HG02852 (cell line): ENCODE results near the gene KDF1.
"Not testable (repeated sequence)": the region's sequence is repeated elsewhere in the genome, so short reads cannot be mapped to it uniquely, and the experiment has no call there.

Experiments used
- ATAC-seq: cut with Tn5 transposase; IDR thresholded peaks from one replicate; pipeline ENCODE4 v1.9.1; 2021; ENCODE audit warnings: mild to moderate bottlenecking, moderate library complexity; ENCODE audit not compliant: unreplicated experiment

KDF1 gene

DNA sequence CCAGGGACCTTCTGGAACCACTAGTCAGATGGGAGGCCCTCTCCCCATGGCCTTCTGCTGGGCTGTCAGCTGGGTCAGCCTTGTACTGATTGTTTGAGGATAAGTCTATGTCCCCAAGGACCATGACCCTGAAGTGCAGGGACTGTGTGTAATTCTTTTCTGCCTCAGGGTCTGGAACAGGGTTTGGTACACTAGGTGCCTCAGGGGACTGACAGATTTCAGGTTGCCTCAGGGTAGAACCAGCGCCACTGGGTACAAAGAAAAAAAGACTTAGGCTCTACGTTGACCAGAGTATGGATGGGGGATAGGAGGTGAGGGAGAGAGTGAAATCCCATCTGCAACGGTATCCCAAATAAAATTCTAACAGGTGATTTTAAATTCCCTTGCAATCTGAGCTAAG lies 3.0 kb downstream of the KDF1 start:
- no peak for ATAC-seq

DNA sequence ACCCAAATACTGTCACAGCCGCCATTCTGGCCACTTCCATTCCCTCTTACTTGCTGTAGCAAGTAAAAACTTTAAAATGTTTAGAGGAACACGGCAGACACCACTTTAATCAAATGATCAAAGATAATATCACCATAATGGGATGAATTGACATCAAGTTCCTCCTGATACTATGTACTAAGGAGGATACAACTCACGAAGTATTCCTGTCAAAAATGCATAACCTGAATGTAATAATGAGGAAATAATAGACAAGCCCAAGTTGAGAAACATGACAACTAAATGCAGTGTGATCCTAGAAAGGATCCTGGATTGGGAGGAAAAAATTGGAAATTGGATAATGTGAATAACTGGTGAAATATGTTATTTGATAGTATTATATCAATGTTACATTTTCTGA lies 3.9 kb downstream of the KDF1 start:
- ATAC-seq, result no peak

DNA sequence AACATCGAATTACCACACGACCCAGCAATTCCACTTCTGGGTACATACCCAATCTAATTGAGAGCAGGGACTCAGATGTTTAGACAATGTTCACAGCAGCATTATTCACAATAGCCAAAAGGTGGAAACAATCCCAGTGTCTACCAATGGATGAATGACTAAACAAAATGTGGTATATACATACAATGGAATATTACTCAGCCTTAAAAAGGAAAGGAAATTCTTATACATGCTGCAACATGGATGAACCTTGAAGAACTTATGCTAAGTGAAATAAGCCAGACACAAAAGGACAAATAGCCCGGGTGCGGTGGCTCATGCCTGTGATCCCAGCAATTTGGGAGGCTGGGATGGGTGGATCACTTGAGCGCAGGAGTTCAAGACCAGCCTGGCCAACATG lies 6.9 kb downstream of the KDF1 start:
- ATAC-seq, result no peak

DNA sequence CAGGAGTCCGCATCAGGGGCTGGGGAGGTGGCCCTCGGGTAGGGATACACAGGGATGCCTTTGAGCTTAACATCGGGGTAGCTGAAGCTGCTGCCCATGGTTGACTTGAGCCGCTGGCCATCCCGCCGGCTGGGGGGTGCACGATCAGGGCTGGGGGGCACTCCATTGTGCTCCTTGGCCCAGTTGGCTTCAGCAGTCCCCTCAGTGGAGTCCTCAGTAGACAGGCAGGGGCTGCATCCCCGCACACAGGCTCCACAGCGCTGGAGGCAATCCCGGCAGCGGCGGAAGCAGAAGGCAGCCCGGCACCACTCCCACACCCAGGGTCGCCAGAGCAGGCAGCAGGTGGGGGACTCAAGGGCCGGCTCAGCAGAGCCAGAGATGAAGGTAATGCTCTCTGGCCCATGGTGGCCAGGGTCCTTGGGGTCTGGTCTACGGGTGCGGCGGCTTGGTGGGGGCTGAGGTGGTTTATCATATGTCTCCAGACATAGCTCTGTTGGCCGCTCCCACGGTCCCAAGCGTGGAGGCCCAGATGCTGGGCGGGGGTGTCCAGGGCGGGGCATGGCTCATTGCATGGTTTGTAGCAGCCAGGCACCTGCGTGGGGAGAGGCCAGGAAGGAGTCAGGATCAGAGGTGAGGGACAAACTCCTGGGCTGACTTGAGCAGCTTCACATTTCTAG lies 8.3 kb downstream of the KDF1 start:
- ATAC-seq, result no peak

DNA sequence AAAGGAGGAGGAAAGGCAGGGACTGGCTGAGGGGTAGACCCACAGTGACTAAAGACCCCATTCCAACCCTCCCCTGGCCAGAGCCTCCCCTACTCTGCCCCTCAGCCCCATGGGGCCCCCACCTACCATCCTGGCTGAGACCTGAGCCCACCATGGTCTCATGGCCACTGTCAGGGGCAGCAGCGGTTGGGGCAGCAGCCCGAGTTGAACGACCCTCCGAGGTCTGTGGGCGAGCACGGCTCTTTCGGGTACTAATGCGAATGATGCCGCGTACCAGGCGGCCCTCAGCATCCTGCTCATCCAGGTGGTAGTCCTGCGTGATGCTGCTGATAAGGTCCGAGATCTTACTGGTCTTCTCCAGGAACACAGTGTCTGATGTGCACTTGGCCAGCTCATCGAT lies 9.1 kb downstream of the KDF1 start:
- no peak for ATAC-seq

DNA sequence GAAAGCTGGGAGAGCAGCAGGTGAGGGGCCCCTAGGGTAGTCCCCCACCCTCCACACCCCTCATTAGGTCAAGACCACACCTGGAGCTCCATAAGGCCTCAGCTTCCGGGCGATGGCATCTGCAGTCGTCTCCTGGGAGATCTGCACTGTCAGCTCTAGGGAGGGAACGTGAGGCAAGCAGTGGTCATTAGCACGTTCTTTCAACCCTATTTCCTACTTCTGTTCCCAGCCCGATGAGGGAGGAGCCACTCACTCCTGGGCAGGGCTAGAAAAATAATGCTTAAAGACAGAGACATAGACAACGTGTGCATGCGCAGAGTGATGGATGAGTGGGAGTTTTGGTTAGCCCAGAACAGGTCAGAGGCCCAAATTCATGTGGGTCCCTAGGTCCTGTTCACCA lies 9.7 kb downstream of the KDF1 start:
- no peak for ATAC-seq

DNA sequence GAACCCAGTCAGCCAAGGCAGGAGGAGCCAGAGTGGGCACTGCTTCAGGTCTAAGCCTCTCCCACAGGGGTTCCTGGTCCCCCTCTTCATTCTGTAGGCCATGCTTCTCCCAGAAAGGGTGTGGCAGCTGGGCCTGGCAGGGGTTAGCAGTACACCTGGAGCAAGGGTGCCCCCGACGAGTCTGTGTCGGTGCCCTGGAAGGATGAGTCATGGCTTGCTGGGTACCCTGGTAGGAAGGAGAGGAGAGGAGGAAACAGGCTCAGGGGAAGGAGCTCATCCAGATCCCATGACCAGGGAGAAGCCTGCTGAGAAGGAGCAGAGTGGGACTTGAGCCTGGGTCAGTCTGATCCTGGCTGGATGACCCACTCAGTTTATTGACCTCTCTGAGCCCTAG lies 10.3 kb downstream of the KDF1 start:
- no peak for ATAC-seq

DNA sequence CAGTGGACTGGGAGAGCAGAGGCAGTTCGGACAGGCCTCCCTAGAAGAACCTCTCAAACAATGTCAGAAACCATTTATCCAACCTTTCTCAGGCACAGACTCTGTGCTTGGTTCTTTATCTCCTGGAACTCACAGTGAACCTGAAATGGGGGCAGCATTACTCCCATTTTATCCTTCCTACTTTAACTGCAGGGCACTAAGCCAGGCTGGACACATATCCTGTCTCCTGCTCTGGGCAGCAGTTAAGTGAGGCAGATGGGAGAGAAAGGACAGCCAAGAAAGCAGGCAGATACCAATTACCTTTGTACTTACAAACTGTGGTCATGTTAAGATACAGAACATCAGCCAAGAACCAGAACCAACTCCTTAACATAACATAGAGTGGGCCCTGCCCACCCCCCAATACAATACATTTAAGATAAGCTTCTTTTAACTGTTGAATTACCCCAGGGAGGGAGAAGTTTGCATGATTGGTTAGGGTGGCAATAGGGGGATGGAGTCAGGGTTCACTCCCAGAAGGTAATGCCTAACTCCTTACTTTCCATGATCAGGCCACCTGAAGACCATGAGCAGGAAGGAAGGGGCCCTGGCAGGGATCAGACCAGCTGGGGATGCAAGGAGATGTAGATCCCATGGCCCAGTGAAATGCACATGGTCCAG lies 10.9 kb downstream of the KDF1 start:
- ATAC-seq, result no peak

DNA sequence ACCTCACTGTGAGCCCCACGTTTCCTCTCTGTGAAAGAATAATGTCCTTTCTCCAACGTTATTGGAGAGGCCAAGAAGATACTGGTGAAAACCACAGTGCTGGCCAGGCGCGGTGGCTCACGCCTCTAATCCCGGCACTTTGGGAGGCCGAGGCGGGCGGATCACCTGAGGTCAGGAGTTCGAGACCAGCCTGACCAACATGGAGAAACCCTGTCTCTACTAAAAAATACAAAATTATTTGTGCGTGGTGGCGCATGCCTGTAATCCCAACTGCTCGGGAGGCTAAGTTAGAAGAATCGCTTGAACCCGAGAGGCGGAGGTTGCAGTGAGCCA lies 11.6 kb downstream of the KDF1 start:
- not testable (repeated sequence) for ATAC-seq

DNA sequence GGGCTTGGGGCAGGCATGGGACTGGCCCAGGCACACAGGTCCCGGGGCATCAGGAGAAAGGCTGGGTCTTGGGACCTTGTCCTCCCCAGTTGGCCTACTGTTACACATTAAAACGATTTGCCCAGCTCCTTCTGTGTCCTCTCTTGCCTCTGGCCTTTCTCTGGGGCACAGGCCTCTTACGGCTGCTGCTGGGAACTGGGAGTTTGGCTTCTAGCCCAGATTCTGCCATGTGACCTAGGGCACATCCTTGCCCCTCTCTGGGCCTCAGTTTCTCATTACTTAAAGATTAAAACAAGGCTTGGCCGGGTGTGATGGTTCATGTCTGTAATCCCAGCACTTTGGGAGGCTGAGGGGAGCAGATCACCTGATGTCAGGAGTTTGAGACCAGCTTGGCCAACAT lies 14.0 kb downstream of the KDF1 start:
- ATAC-seq, result no peak

DNA sequence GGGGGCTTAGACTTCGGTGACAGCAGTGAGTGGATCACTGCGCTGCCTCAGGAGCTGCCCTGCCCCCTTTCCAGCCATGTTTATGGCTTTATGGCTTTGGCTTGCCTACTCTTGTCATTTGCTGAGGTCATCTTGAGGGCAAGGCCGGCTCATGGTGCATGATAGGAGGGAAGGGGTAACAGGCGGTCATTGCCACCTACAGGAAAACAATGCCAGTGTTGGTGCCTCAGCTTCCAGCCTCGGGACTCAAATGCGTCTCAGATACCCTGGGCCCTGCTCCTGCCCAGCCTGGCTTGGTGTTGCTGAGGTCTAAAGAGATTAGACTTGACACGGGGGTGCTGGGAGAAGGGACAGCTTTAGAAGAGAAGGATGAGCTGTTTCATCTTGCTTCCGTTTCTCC lies 14.5 kb downstream of the KDF1 start:
- ATAC-seq, result no peak

DNA sequence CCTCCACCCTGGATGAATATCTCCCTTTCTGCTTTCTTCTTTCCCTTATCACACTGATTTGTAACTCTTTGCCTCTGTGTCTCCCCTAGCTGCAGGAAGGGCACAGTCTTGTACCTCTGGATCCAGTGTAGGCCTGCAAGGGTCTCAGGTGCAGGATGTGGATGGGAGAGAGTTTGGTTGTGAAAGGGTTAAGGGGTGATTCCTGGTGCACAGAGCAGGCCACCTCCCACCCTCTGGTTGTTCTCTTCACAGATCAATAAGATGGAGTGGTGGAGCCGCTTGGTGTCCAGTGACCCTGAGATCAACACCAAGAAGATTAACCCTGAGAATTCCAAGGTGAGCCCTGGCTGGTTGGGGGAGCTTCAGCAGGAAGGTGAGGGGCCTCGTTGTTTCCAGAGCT lies 15.1 kb downstream of the KDF1 start:
- ATAC-seq, result no peak

DNA sequence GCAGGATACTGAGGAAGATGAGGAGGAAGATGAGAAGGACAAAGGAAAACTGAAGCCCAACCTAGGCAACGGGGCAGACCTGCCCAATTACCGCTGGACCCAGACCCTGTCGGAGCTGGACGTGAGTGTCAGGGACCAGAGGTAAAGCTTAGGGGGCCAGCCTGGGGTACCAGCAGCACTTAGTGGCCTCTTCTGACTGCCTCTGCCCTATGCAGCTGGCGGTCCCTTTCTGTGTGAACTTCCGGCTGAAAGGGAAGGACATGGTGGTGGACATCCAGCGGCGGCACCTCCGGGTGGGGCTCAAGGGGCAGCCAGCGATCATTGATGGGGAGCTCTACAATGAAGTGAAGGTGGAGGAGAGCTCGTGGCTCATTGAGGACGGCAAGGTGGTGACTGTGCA lies 17.6 kb downstream of the KDF1 start:
- ATAC-seq, result no peak

DNA sequence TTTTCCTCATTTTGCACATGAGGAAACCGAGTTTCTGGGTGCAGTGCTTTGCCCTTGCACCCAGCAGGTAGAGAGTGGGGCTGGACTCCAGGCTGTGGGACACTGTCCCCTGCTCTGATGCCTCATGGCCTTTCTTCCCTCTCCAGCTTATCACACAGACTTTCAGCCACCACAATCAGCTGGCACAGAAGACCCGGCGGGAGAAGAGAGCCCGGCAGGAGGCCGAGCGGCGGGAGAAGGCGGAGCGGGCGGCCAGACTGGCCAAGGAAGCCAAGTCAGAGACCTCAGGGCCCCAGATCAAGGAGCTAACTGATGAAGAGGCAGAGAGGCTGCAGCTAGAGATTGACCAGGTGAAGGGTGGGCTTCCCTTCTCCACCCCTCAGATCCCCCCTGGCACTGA lies 19.0 kb downstream of the KDF1 start:
- no peak for ATAC-seq

DNA sequence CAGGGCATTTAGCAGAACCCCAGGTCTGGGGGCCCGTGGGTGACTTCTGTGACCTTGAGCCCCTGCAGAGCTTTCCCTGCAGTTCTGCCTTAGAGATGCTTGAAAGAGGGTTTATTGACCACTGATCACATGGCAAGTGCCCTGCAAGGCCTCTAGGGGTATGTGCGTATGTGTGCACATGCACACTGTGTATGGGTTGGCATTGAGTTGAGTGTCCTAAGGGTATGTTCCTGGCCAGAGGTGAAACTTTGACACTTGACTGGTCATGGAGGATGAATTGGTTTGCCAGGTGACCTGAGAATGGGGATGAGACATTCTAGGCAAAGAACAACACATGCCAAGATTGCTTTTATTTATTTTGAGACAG lies 21.6 kb downstream of the KDF1 start:
- ATAC-seq, result no peak

DNA sequence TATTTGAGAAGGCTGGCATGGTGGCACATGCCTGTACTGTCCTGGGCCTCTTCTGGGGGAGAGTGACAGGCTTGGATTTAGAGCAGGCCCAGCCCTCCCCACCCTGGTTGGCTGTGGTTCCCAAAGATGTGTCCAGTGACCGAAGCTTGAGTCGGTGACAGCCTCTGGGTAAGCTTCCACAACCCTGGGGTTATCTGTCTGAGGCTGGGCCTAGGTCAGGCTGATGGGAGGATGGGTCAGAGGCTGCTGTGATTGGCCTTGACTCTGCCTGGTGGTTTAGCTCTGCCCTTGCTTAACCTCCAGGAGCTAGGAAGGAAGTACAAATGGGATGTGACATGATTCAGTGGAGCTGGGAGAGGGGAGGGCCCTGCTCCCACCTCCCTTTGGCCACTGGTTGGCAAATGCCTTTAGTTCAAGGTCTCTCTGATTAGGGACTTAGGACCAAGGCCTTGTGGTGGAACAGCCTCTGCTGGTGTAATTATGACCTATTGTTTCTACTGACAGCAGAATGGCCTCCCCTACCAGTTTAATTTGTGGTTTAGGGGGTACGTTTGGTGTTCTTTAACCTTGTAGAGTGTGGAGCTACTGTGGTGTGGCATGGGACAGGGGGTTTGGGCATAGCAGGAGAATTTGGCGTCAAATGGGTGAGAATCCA lies 22.1 kb downstream of the KDF1 start:
- ATAC-seq, result no peak

DNA sequence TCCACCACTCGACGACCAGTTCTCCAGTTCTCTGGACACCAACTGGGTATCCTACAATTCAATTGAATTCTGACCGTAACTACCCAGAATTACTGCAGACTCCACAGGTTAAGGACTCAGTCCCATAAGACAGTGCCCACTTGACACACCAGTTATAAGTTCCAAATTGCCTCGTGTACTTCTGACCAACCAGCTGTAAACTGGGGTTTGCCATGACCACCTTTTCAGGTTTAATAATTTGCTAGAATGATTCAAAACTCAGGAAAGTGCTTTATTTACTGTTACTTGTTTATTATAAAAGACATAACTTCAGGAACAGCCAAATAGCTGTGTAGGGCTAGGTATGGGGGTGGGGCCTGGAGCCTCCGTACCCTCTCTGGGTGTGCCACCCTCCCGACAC lies 23.4 kb downstream of the KDF1 start:
- no peak for ATAC-seq

DNA sequence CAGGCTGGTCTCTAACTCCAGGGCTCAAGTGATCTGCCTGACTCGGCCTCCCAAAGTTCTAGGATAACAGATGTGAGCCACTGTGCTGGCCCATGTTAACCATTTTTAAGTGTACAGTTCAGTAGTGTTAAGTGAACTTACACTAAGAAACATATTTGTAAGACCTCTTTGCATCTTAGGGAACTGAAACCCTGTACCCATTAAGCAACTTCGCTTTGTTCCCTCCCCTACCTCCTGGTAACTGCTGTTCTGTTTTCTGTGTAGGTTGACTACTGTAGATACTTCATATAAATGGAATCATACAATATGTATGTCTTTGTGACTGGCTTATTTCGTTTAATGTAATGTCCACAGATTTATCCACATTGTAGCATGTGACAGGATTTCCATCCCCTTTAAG lies 27.7 kb downstream of the KDF1 start:
- no peak for ATAC-seq

DNA sequence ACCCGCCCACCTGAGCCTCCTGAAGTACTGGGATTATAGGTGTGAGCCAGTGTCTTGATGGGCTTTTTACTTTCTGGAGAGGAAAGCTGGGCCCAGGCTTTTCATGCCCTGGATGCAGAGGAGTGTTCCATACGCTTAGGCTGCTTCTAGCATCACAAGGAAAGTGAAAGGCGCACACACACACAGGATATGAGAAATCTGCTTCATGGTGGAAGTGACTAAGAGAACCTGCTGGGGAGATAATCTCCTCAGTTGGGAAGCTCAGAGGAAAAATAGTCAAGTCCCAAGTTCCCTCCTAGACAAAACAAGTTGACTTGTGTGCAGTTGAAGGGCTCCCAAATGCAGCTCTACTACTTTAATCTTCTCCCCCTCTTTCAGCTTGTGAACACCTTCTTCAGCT lies 36.6 kb downstream of the KDF1 start:
- ATAC-seq, result no peak

DNA sequence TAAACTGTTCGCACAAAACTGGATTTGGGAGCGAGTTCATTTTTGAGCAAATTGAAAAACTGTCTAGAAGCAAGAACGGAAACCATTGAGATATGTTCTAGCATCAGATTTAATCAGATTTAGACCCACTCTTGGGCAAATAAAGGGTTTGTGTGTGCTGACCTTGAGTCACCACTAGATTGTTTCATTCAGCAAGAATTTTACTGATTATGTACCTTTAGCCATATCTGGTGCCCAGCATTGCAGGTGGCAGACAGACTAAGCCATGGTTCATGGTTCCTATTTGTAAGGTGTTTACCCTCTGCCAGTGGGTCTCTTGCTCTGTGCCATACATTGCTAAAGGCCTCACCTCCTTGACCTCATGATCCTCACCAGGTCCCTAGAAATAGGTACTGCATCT lies 37.4 kb downstream of the KDF1 start:
- no peak for ATAC-seq

DNA sequence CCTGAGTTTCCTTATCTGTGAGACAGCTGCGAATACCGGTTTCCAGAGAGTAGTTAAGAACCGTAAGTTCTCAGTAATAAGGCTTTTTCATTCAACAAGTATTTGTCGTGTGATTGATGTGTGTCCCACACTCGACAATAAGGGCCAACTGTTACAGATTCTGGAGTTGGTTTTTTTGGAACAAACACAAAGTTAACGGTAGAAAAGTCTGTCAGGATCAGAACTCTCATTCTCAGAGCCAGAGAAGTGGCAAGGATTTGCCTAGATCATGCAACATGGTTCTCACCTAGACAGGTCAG lies 37.9 kb downstream of the KDF1 start:
- no peak for ATAC-seq

DNA sequence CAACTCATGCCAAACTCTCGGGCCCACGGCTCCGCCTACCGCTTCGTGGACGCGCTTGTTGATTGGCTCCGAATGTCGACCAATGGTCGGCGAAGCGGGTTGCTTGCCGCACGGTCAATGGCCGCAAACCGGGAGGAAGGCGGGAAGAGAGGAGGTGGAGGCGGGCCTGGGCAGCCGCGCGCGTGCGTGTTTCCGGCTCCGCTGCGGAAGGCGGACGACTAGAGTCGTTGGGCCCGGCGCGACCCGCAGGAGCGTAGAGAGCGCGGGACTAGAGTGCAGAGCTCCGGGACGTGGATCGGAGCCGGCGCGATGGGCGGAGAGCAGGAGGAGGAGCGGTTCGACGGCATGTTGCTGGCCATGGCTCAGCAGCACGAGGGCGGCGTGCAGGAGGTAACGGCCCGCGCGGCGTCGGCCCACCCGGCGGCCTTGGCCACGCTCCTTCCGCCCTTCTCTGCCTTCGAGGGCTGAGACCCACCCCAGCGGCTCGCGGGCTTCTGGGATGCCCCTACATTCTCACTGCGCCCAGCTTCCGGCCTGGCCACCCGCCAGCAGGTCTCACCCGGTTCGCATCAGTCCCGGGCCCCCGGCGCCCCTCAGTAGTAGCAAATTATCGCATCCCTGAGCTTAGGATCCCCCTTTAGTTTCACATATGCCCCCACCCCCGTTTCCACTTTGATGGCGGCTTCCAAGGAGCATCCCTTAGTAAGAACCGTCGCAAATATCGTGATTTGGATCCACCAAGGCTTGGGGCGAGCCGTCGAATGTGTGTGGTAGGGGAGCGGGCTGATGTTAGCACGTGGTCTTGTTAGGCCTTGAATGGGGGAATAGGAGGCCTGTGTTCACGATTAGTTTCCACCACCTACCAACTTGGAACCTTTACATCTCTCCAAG lies 38.5 kb downstream of the KDF1 start, which contains the start of gene NUDC:
TSS of gene NUDC (plus strand) at position 204 of the 891 bp plus-strand sequence. CDS start at position 310, 106 bp downstream.
- ATAC-seq, result peak; percentile 97
